HCT116 (cell line): ENCODE results near the gene STK32C. TPM values are rescaled to one million over a fixed set of nuclear protein-coding genes. Genes with fewer than 3 reads are reported as not detected.

Experiments
- ATAC-seq: fragments of 200-7000 bp; cut with Tn5 transposase; 2 replicates; pipeline ENCODE4 v1.9.1; 2020; ENCODE audit warnings: mild to moderate bottlenecking, moderate library complexity
- BruUV-seq: library from RNA; stranded (reverse); fragments of 400-500 nt; replicated peaks from 2 replicates; lab custom pipeline; 2021; lab: Mats Ljungman, UMichigan
- CTCF ChIA-PET: fragments of 300-600 bp; sonication (Branson Sonifier 250); formaldehyde crosslinking; loops from one replicate; lab custom pipeline; 2021; ENCODE audit warnings: antibody characterized with exemption; lab: Charles Lee
- POLR2A ChIA-PET: fragments of 300-600, 350-600 bp; sonication (Branson Sonifier 250); formaldehyde crosslinking; loops from one replicate; lab custom pipeline; 2021; ENCODE audit warnings: antibody characterized with exemption; lab: Charles Lee
- RAD21 ChIA-PET, 2 experiments: fragments of 300-600 bp; sonication (Branson Sonifier 250); formaldehyde crosslinking; loops; one replicate each; lab custom pipeline; 2023; ENCODE audit warnings: low total read pairs in 2 of 2; ENCODE audit not compliant: uncharacterized antibody in 2 of 2, unreplicated experiment in 2 of 2, low non-redundant PET in 1 of 2; lab: Charles Lee
- DNase-seq: peaks from one replicate; pipeline ENCODE4 v3.0.0-alpha.2; 2010; ENCODE audit warnings: low read depth, low spot score
- H2AFZ ChIP-seq: fragments of 200-600 bp; shearing (Covaris generic), sonication (generic); 2 replicates; pipeline ENCODE4 v1.6.1; 2017; ENCODE audit warnings: low read depth, mixed run types, mixed read lengths, antibody characterized with exemption, low read length; ENCODE audit not compliant: poor library complexity, severe bottlenecking
- H3K27ac ChIP-seq: 2 replicates; pipeline ENCODE4 v1.5.1; 2012; ENCODE audit warnings: low read depth, low read length
- H3K27me3 ChIP-seq: fragments of 200-600 bp; sonication (generic); 2 replicates; pipeline ENCODE4 v1.6.1; 2016; ENCODE audit warnings: mixed run types, low read length, mixed read lengths; ENCODE audit not compliant: insufficient read depth
- H3K36me3 ChIP-seq, 2 experiments: fragments of 200-500 bp in 1 of 2; fragments of 200-600 bp in 1 of 2; sonication (Bioruptor generic) in 1 of 2; sonication (generic) in 1 of 2; 2 replicates each; pipeline versions ENCODE4 v1.5.1 to v1.6.1; 2014 to 2016; ENCODE audit warnings: low read length in 2 of 2, inconsistent platforms in 1 of 2, mixed read lengths in 1 of 2, mixed run types in 1 of 2; ENCODE audit not compliant: insufficient read depth in 2 of 2, control insufficient read depth in 1 of 2
- H3K4me1 ChIP-seq, 2 experiments: fragments of 200-600 bp in 1 of 2; sonication (generic) in 1 of 2; 2 replicates each; pipeline versions ENCODE4 v1.5.1 to v1.6.1; 2012 to 2017; ENCODE audit warnings: low read length in 2 of 2, inconsistent platforms in 1 of 2, mild to moderate bottlenecking in 1 of 2, mixed read lengths in 1 of 2, mixed run types in 1 of 2, moderate library complexity in 1 of 2; ENCODE audit not compliant: insufficient read depth in 2 of 2, control insufficient read depth in 1 of 2
- H3K4me2 ChIP-seq: fragments of 200-600 bp; sonication (generic); 2 replicates; pipeline ENCODE4 v1.6.1; 2017; ENCODE audit warnings: mixed run types, low read length, mixed read lengths
- H3K4me3 ChIP-seq, 2 experiments: fragments of 200-600 bp in 1 of 2; sonication (generic) in 1 of 2; replicated peaks in 1 of 2; 2 replicates each; pipeline ENCODE4 v1.5.1; 2011 to 2016; ENCODE audit warnings: low read length in 2 of 2, control low read depth in 1 of 2, low read depth in 1 of 2, mild to moderate bottlenecking in 1 of 2, mixed read lengths in 1 of 2, mixed run types in 1 of 2
- H3K79me2 ChIP-seq: fragments of 200-600 bp; sonication (generic); 2 replicates; pipeline ENCODE4 v1.6.1; 2017; ENCODE audit warnings: mild to moderate bottlenecking, mixed run types, low read length, moderate library complexity, mixed read lengths; ENCODE audit not compliant: insufficient read depth
- H3K9ac ChIP-seq: fragments of 200-600 bp; sonication (generic); 2 replicates; pipeline ENCODE4 v1.6.1; 2016; ENCODE audit warnings: low read length, mixed read lengths
- H3K9me2 ChIP-seq: fragments of 200-600 bp; sonication (generic), shearing (Covaris generic); 2 replicates; pipeline ENCODE4 v1.6.1; 2017; ENCODE audit warnings: mixed run types, mild to moderate bottlenecking, moderate library complexity; ENCODE audit not compliant: insufficient read depth
- H3K9me3 ChIP-seq, 2 experiments: fragments of 200-500 bp in 1 of 2; fragments of 200-600 bp in 1 of 2; sonication (Bioruptor generic) in 1 of 2; sonication (generic) in 1 of 2; 2 replicates each; pipeline ENCODE4 v1.6.1; 2014 to 2017; ENCODE audit warnings: low read length in 2 of 2, mixed read lengths in 2 of 2, inconsistent platforms in 1 of 2, low read depth in 1 of 2, mild to moderate bottlenecking in 1 of 2, mixed run types in 1 of 2, moderate library complexity in 1 of 2; ENCODE audit not compliant: control insufficient read depth in 1 of 2, insufficient read depth in 1 of 2
- H4K20me1 ChIP-seq: fragments of 200-600 bp; sonication (generic), shearing (Covaris generic); 2 replicates; pipeline ENCODE4 v1.6.1; 2017; ENCODE audit warnings: mixed run types, mild to moderate bottlenecking, moderate library complexity; ENCODE audit not compliant: insufficient read depth
- CBX3 ChIP-seq: IDR thresholded peaks from 2 replicates; pipeline ENCODE4 v1.6.1; 2012; ENCODE audit warnings: low read depth
- EGR1 ChIP-seq: IDR thresholded peaks from 2 replicates; pipeline ENCODE4 v1.6.1; 2012; ENCODE audit warnings: low read depth
- ELF1 ChIP-seq: IDR thresholded peaks from 2 replicates; pipeline ENCODE4 v1.6.1; 2012; ENCODE audit warnings: low read depth, borderline replicate concordance
- EZH2 ChIP-seq: fragments of 200-600 bp; sonication (generic); IDR thresholded peaks from 2 replicates; pipeline ENCODE4 v1.6.1; 2017; ENCODE audit warnings: antibody characterized with exemption, mixed run types
- EZH2phosphoT487 ChIP-seq: fragments of 200-600 bp; IDR thresholded peaks from 2 replicates; pipeline ENCODE4 v1.6.1; 2018; ENCODE audit warnings: antibody characterized with exemption, borderline replicate concordance
- JUND ChIP-seq: IDR thresholded peaks from 2 replicates; pipeline ENCODE4 v1.6.1; 2012
- POLR2A ChIP-seq: IDR thresholded peaks from 2 replicates; pipeline ENCODE4 v1.7.0; 2011; ENCODE audit warnings: borderline replicate concordance; ENCODE audit not compliant: insufficient read depth, insufficient read length; ENCODE audit errors: extremely low read depth
- POLR2AphosphoS5 ChIP-seq: IDR thresholded peaks from 2 replicates; pipeline ENCODE4 v1.6.1; 2011; ENCODE audit warnings: mild to moderate bottlenecking, low read depth, low read length, moderate library complexity
- SIN3A ChIP-seq: IDR thresholded peaks from 2 replicates; pipeline ENCODE4 v1.6.1; 2012; ENCODE audit warnings: low read depth
- SRF ChIP-seq: IDR thresholded peaks from 2 replicates; pipeline ENCODE4 v1.6.1; 2012; ENCODE audit warnings: low read depth
- TCF7L2 ChIP-seq: IDR thresholded peaks from 2 replicates; pipeline ENCODE4 v1.7.0; 2011; ENCODE audit warnings: borderline replicate concordance, inconsistent platforms; ENCODE audit not compliant: insufficient read depth, insufficient read length; ENCODE audit errors: extremely low read depth
- YY1 ChIP-seq: IDR thresholded peaks from 2 replicates; pipeline ENCODE4 v1.6.1; 2011; ENCODE audit warnings: low read length, low read depth, moderate library complexity, mild to moderate bottlenecking; ENCODE audit not compliant: insufficient replicate concordance; ENCODE audit errors: extremely low read depth
- intact Hi-C: fragments of 100-400 bp; cut with micrococcal nuclease; formaldehyde crosslinking; loops from 2 replicates; pipeline ENCODE4 v1.10.0; 2022
- total RNA-seq: library from RNA; stranded (reverse); gene quantifications from one replicate; pipeline ENCODE4 v1.2.1, GENCODE V29; 2021; ENCODE audit not compliant: unreplicated experiment
- TF ChIP-seq, protein P1 (sequence below): IDR thresholded peaks from 2 replicates; pipeline ENCODE4 v1.6.1; 2012; ENCODE audit warnings: low read depth
- TF ChIP-seq, protein P2 (sequence below): IDR thresholded peaks from 2 replicates; pipeline ENCODE4 v1.6.1; 2011; ENCODE audit warnings: mild to moderate bottlenecking, low read length, moderate library complexity; ENCODE audit not compliant: insufficient replicate concordance; ENCODE audit errors: extremely low read depth
- TF ChIP-seq, protein P3 (sequence below): IDR thresholded peaks from 2 replicates; pipeline ENCODE4 v1.6.1; 2012
- TF ChIP-seq, protein P4 (sequence below): IDR thresholded peaks from 2 replicates; pipeline ENCODE4 v1.6.1; 2012

STK32C gene
- total RNA-seq, 1 experiment from 2014 or later = 29.7 TPM

DNA sequence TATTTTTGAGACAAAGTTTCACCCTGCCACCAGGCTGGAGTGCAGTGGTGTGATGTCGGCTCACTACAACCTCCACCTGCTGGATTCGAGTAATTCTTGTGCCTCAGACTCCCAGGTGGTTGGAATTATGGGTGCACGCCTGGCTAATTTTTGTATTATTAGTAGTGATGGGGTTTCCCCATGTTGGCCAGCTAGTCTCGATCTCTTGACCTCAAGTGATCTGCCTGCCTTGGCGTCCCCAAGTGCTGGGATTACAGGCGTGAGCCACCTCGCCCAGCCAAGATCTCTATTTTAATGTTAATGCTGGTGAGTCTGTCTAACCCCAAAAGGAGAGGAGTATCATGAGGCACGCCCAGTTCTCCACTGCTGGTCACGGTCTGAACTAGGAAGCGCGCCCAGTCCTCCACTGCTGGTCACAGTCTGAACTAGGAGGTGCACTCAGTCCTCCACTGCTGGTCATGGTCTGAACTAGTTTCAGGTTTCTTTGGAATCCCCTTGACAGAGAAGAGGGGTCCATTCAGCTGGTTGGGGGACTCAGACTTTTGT lies 18.7 kb upstream of the STK32C start (continued):
- TF ChIP-seq, protein P1, sequence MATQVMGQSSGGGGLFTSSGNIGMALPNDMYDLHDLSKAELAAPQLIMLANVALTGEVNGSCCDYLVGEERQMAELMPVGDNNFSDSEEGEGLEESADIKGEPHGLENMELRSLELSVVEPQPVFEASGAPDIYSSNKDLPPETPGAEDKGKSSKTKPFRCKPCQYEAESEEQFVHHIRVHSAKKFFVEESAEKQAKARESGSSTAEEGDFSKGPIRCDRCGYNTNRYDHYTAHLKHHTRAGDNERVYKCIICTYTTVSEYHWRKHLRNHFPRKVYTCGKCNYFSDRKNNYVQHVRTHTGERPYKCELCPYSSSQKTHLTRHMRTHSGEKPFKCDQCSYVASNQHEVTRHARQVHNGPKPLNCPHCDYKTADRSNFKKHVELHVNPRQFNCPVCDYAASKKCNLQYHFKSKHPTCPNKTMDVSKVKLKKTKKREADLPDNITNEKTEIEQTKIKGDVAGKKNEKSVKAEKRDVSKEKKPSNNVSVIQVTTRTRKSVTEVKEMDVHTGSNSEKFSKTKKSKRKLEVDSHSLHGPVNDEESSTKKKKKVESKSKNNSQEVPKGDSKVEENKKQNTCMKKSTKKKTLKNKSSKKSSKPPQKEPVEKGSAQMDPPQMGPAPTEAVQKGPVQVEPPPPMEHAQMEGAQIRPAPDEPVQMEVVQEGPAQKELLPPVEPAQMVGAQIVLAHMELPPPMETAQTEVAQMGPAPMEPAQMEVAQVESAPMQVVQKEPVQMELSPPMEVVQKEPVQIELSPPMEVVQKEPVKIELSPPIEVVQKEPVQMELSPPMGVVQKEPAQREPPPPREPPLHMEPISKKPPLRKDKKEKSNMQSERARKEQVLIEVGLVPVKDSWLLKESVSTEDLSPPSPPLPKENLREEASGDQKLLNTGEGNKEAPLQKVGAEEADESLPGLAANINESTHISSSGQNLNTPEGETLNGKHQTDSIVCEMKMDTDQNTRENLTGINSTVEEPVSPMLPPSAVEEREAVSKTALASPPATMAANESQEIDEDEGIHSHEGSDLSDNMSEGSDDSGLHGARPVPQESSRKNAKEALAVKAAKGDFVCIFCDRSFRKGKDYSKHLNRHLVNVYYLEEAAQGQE = no peak
- TF ChIP-seq SRF = no peak
- TF ChIP-seq, protein P2, sequence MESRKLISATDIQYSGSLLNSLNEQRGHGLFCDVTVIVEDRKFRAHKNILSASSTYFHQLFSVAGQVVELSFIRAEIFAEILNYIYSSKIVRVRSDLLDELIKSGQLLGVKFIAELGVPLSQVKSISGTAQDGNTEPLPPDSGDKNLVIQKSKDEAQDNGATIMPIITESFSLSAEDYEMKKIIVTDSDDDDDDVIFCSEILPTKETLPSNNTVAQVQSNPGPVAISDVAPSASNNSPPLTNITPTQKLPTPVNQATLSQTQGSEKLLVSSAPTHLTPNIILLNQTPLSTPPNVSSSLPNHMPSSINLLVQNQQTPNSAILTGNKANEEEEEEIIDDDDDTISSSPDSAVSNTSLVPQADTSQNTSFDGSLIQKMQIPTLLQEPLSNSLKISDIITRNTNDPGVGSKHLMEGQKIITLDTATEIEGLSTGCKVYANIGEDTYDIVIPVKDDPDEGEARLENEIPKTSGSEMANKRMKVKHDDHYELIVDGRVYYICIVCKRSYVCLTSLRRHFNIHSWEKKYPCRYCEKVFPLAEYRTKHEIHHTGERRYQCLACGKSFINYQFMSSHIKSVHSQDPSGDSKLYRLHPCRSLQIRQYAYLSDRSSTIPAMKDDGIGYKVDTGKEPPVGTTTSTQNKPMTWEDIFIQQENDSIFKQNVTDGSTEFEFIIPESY = no peak

DNA sequence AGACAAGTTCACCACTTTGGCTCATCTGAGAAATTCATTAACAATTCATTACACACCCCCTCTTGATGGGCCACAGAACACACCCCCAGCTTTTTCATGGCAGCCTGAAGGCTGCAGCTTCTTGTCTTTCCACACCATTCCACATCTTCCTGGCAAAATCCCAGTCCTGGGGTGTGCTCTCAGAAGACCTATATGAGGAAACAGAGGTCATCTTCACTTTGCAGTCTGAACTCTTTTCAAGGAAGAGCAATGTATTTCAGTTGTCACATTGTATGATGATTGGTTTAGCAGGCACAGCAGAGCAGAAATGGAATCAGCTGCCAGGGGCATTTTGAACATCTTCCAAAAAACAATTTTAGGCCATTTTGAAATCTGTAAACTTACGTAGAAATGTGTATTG lies 16.4 kb upstream of the STK32C start:
- CTCF ChIA-PET = no interaction called here
- H3K27ac ChIP-seq = no peak overlapping the region
- peaks cover 15 to 31% of the 10 kb centered on the region in 2 experiments for H3K4me1 ChIP-seq
- TF ChIP-seq EGR1 (no peak), POLR2AphosphoS5 (no peak), YY1 (no peak), POLR2A (no peak), CBX3 (no peak), SIN3A (no peak), ELF1 (no peak), TCF7L2 (no peak), EZH2phosphoT487 (no peak), EZH2 (no peak), JUND (no peak)
- TF ChIP-seq, protein P1 = no peak
- TF ChIP-seq, protein P3, sequence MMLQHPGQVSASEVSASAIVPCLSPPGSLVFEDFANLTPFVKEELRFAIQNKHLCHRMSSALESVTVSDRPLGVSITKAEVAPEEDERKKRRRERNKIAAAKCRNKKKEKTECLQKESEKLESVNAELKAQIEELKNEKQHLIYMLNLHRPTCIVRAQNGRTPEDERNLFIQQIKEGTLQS = no peak
- TF ChIP-seq, protein P4, sequence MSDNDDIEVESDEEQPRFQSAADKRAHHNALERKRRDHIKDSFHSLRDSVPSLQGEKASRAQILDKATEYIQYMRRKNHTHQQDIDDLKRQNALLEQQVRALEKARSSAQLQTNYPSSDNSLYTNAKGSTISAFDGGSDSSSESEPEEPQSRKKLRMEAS = no peak

More for the DNA sequence above, 16.4 kb upstream of the STK32C start:
- Histone ChIP-seq H3K79me2 (peaks cover 10% of the 10 kb centered on the region), H3K4me3 (no peak overlapping the region), H3K9me3 (no peaks in the 10 kb centered on the region), H3K9me2 (no peaks in the 10 kb centered on the region), H3K27me3 (no peaks in the 10 kb centered on the region), H3K4me2 (no peak overlapping the region), H4K20me1 (no peaks in the 10 kb centered on the region), H3K9ac (no peak overlapping the region), H2AFZ (no peak overlapping the region), H3K36me3 (no peaks in the 10 kb centered on the region)
- intact Hi-C loops = no loop called here
- no peak for DNase-seq
- ATAC-seq = no peak
- ChIA-PET POLR2A (no interaction called here), RAD21 (no interaction called here)
- BruUV-seq = no TSS peak
